Glutamatergic neuron (in vitro differentiated cells): ENCODE data around the gene RPS6KA2. TPM values are rescaled to one million over a fixed set of nuclear protein-coding genes. Genes with fewer than 3 reads are reported as not detected.

Experiments used
- DNase-seq: peaks from one replicate; pipeline ENCODE4 v3.0.0; 2022
- H3K27ac Mint-ChIP-seq: one replicate; pipeline ENCODE4 v1.8.0; 2020; ENCODE audit warnings: mild to moderate bottlenecking, mixed read lengths, inconsistent platforms; ENCODE audit not compliant: unreplicated experiment
- H3K27me3 Mint-ChIP-seq: one replicate; pipeline ENCODE4 v1.8.0; 2020; ENCODE audit warnings: mild to moderate bottlenecking, moderate library complexity, mixed read lengths, inconsistent platforms; ENCODE audit not compliant: unreplicated experiment
- H3K36me3 Mint-ChIP-seq: one replicate; pipeline ENCODE4 v1.8.0; 2020; ENCODE audit warnings: mild to moderate bottlenecking, mixed read lengths, inconsistent platforms; ENCODE audit not compliant: unreplicated experiment
- H3K4me1 Mint-ChIP-seq: one replicate; pipeline ENCODE4 v1.8.0; 2020; ENCODE audit warnings: mild to moderate bottlenecking, low read depth, mixed read lengths, inconsistent platforms; ENCODE audit not compliant: unreplicated experiment
- H3K4me3 Mint-ChIP-seq: one replicate; pipeline ENCODE4 v1.8.0; 2020; ENCODE audit warnings: mild to moderate bottlenecking, mixed read lengths, inconsistent platforms; ENCODE audit not compliant: unreplicated experiment
- H3K9me3 Mint-ChIP-seq: one replicate; pipeline ENCODE4 v1.8.0; 2020; ENCODE audit warnings: mild to moderate bottlenecking, moderate library complexity, mixed read lengths, inconsistent platforms; ENCODE audit not compliant: unreplicated experiment
- CTCF ChIP-seq: fragments of 200-600 bp; sonication (generic); IDR thresholded peaks from one replicate; pipeline ENCODE4 v1.5.0; 2021; ENCODE audit not compliant: partially characterized antibody, unreplicated experiment
- total RNA-seq: library from RNA; stranded (reverse); fragmentation: NEBNext Ultra II Directional; extraction: Animal tissue kit (Norgen Biotek cat#: 25700); gene quantifications from one replicate; pipeline ENCODE4 v1.2.1, GENCODE V29; 2021; ENCODE audit not compliant: unreplicated experiment

Gene RPS6KA2
- total RNA-seq, 1 donor from 2014 or later, result 109 TPM

GRCh38 chr6:166460473-166461437 lies 166.3 kb downstream of the RPS6KA2 start:
- H3K36me3 Mint-ChIP-seq, result peaks cover 21% of the 10 kb centered on the region
- H3K4me3 Mint-ChIP-seq, result no peak overlapping the region
- no peak for TF ChIP-seq CTCF
- H3K27me3 Mint-ChIP-seq, result peaks cover 16% of the 10 kb centered on the region
- peaks cover 43% of the 10 kb centered on the region for H3K4me1 Mint-ChIP-seq
- no peak overlapping the region for H3K27ac Mint-ChIP-seq
- H3K9me3 Mint-ChIP-seq, result peaks cover 10% of the 10 kb centered on the region
- DNase-seq, result peak; percentile 22

GRCh38 chr6:166459906-166460305 lies 167.1 kb downstream of the RPS6KA2 start:
- H3K27ac Mint-ChIP-seq, result no peak overlapping the region
- no peak overlapping the region for H3K4me3 Mint-ChIP-seq
- peaks cover 35% of the 10 kb centered on the region for H3K4me1 Mint-ChIP-seq
- H3K36me3 Mint-ChIP-seq, result peaks cover 26% of the 10 kb centered on the region
- H3K9me3 Mint-ChIP-seq, result peaks cover 10% of the 10 kb centered on the region
- DNase-seq, result peak; percentile 8
- peaks cover 16% of the 10 kb centered on the region for H3K27me3 Mint-ChIP-seq
- no peak for TF ChIP-seq CTCF

GRCh38 chr6:166459272-166459671 lies 167.8 kb downstream of the RPS6KA2 start:
- no peak for TF ChIP-seq CTCF
- H3K27ac Mint-ChIP-seq, result no peak overlapping the region
- peaks cover 32% of the 10 kb centered on the region for H3K36me3 Mint-ChIP-seq
- peaks cover 8% of the 10 kb centered on the region for H3K9me3 Mint-ChIP-seq
- H3K27me3 Mint-ChIP-seq, result peaks cover 14% of the 10 kb centered on the region
- peaks cover 30% of the 10 kb centered on the region for H3K4me1 Mint-ChIP-seq
- peak; percentile 1 for DNase-seq
- no peak overlapping the region for H3K4me3 Mint-ChIP-seq

- Mint-ChIP-seq H3K9me3 (peaks cover 8% of the 10 kb centered on the region), H3K36me3 (peaks cover 45% of the 10 kb centered on the region), H3K4me1 (peaks cover 14% of the 10 kb centered on the region), H3K27me3 (peaks cover 6% of the 10 kb centered on the region), H3K27ac (no peak overlapping the region), H3K4me3 (no peak overlapping the region)
- no peak for TF ChIP-seq CTCF
- DNase-seq, result peak; percentile 1
Observed at GRCh38 chr6:166456395-166457156, 170.5 kb downstream of the RPS6KA2 start.
